ENCODE measurements around the gene RAPGEF5.

- TF ChIP-seq CTCF (IDR thresholded peaks at IDR 0.05 in 8 of 11, conservative IDR thresholded peaks at IDR 0.05 in 3 of 11), result no peak
- TF ChIP-seq POLR2A (IDR thresholded peaks at IDR 0.05), result no peak
Observed at GRCh38 chr7:22231141-22231540, 125.8 kb downstream of the RAPGEF5 start.
